Skeletal muscle tissue (tissue), 4 donors: ENCODE results near the gene GIMAP1. TPM values are rescaled to one million over a fixed set of nuclear protein-coding genes. Genes with fewer than 3 reads are reported as not detected.

Experiments used
- H3K27ac ChIP-seq: one replicate; pipeline ENCODE4 v1.7.0; 2013; ENCODE audit warnings: mild to moderate bottlenecking, low read depth, low read length, inconsistent platforms
- H3K27me3 ChIP-seq, 3 donors: one replicate each; pipeline ENCODE4 v1.7.0; 2013; ENCODE audit warnings: low read length in 3 of 3; ENCODE audit not compliant: control insufficient read depth in 3 of 3, insufficient read depth in 3 of 3
- H3K36me3 ChIP-seq, 3 donors: one replicate each; pipeline ENCODE4 v1.7.0; 2013; ENCODE audit warnings: low read length in 3 of 3; ENCODE audit not compliant: control insufficient read depth in 3 of 3, insufficient read depth in 3 of 3
- H3K4me1 ChIP-seq, 3 donors: one replicate each; pipeline ENCODE4 v1.7.0; 2013; ENCODE audit warnings: low read length in 3 of 3, mild to moderate bottlenecking in 3 of 3; ENCODE audit not compliant: control insufficient read depth in 3 of 3, insufficient read depth in 3 of 3
- H3K4me3 ChIP-seq, 3 donors: one replicate each; pipeline ENCODE4 v1.7.0; 2013; ENCODE audit warnings: low read length in 3 of 3
- H3K9ac ChIP-seq, 3 donors: one replicate each; pipeline ENCODE4 v1.7.0; 2013; ENCODE audit warnings: low read length in 3 of 3, mild to moderate bottlenecking in 3 of 3, moderate library complexity in 2 of 3, low read depth in 1 of 3
- H3K9me3 ChIP-seq, 3 donors: one replicate each; pipeline ENCODE4 v1.7.0; 2013; ENCODE audit warnings: low read length in 3 of 3; ENCODE audit not compliant: control insufficient read depth in 3 of 3
- total RNA-seq: library from RNA; depleted of rRNA; stranded (reverse); fragments of >200 nt; gene quantifications from one replicate; pipeline ENCODE4 v1.2.3, GENCODE V29; 2014
- donor health status: Osteomylitis.

Gene GIMAP1
- total RNA-seq, 1 donor from 2014 or later, result 1.0 TPM

- peaks cover 0 to 5% (median 2%) of the 10 kb centered on the region in 3 donors for H3K36me3 ChIP-seq
- no peak overlapping the region for H3K9ac ChIP-seq
- H3K4me3 ChIP-seq, result no peak overlapping the region
- no peaks in the 10 kb centered on the region for H3K9me3 ChIP-seq
- H3K27ac ChIP-seq, result no peak overlapping the region
- peaks cover 0 to 3% (median 0%) of the 10 kb centered on the region in 3 donors for H3K27me3 ChIP-seq
- peaks cover 8 to 18% (median 11%) of the 10 kb centered on the region in 3 donors for H3K4me1 ChIP-seq
Measured at GRCh38 chr7:150742286-150742968, 26.0 kb downstream of the GIMAP1 start.

GRCh38 chr7:150744041-150744656 is 27.7 kb downstream of the GIMAP1 start:
- peaks cover 0 to 8% (median 0%) of the 10 kb centered on the region in 3 donors for H3K27me3 ChIP-seq
- H3K9ac ChIP-seq, result no peak overlapping the region
- no peaks in the 10 kb centered on the region for H3K9me3 ChIP-seq
- H3K36me3 ChIP-seq, result peaks cover 0 to 5% (median 2%) of the 10 kb centered on the region in 3 donors
- H3K4me1 ChIP-seq, result peaks cover 8 to 18% (median 11%) of the 10 kb centered on the region in 3 donors
- H3K27ac ChIP-seq, result no peak overlapping the region
- no peak overlapping the region for H3K4me3 ChIP-seq

- peaks cover 0 to 8% (median 0%) of the 10 kb centered on the region in 3 donors for H3K27me3 ChIP-seq
- H3K4me3 ChIP-seq, result no peak overlapping the region
- peaks cover 0 to 5% (median 2%) of the 10 kb centered on the region in 3 donors for H3K36me3 ChIP-seq
- no peak overlapping the region for H3K27ac ChIP-seq
- no peak overlapping the region for H3K9ac ChIP-seq
- H3K9me3 ChIP-seq, result no peaks in the 10 kb centered on the region
- peaks cover 8 to 18% (median 11%) of the 10 kb centered on the region in 3 donors for H3K4me1 ChIP-seq
Measured at GRCh38 chr7:150745086-150745485, 28.7 kb downstream of the GIMAP1 start.

- H3K27ac ChIP-seq, result no peak overlapping the region
- peaks cover 0 to 4% (median 2%) of the 10 kb centered on the region in 3 donors for H3K36me3 ChIP-seq
- peaks cover 5 to 18% (median 11%) of the 10 kb centered on the region in 3 donors for H3K4me1 ChIP-seq
- no peak overlapping the region for H3K4me3 ChIP-seq
- H3K9ac ChIP-seq, result no peak overlapping the region
- H3K27me3 ChIP-seq, result peaks cover 0 to 8% (median 0%) of the 10 kb centered on the region in 3 donors
- no peaks in the 10 kb centered on the region for H3K9me3 ChIP-seq
Measured at GRCh38 chr7:150745876-150746275, 29.5 kb downstream of the GIMAP1 start.

GRCh38 chr7:150746921-150747320 is 30.5 kb downstream of the GIMAP1 start:
- peaks cover 0 to 8% (median 0%) of the 10 kb centered on the region in 3 donors for H3K27me3 ChIP-seq
- H3K27ac ChIP-seq, result no peak overlapping the region
- no peak overlapping the region for H3K4me3 ChIP-seq
- H3K9ac ChIP-seq, result no peak overlapping the region
- H3K4me1 ChIP-seq, result peaks cover 5 to 14% (median 11%) of the 10 kb centered on the region in 3 donors
- peaks cover 0 to 2% (median 2%) of the 10 kb centered on the region in 3 donors for H3K36me3 ChIP-seq
- no peaks in the 10 kb centered on the region for H3K9me3 ChIP-seq

GRCh38 chr7:150748376-150748775 is 32.0 kb downstream of the GIMAP1 start:
- Histone ChIP-seq H3K27me3 (peaks cover 0 to 8% (median 0%) of the 10 kb centered on the region in 3 donors), H3K36me3 (no peaks in the 10 kb centered on the region), H3K27ac (no peak overlapping the region), H3K4me3 (no peak overlapping the region), H3K4me1 (peaks cover 0 to 6% (median 5%) of the 10 kb centered on the region in 3 donors), H3K9ac (no peak overlapping the region), H3K9me3 (no peaks in the 10 kb centered on the region)

GRCh38 chr7:150751702-150752101 is 35.3 kb downstream of the GIMAP1 start:
- Histone ChIP-seq H3K27me3 (peaks cover 0 to 8% (median 0%) of the 10 kb centered on the region in 3 donors), H3K4me3 (no peak overlapping the region), H3K9me3 (no peaks in the 10 kb centered on the region), H3K36me3 (no peaks in the 10 kb centered on the region), H3K27ac (no peak overlapping the region), H3K4me1 (peaks cover 0 to 7% (median 5%) of the 10 kb centered on the region in 3 donors), H3K9ac (no peak overlapping the region)

GRCh38 chr7:150753239-150753638 is 36.8 kb downstream of the GIMAP1 start:
- Histone ChIP-seq H3K4me1 (peaks cover 0 to 7% (median 5%) of the 10 kb centered on the region in 3 donors), H3K9ac (no peak overlapping the region), H3K9me3 (no peaks in the 10 kb centered on the region), H3K27me3 (no peaks in the 10 kb centered on the region), H3K36me3 (no peaks in the 10 kb centered on the region), H3K4me3 (no peak overlapping the region), H3K27ac (no peak overlapping the region)

- H3K4me3 ChIP-seq, result no peak overlapping the region
- H3K36me3 ChIP-seq, result no peaks in the 10 kb centered on the region
- H3K9ac ChIP-seq, result no peak overlapping the region
- no peak overlapping the region for H3K27ac ChIP-seq
- no peaks in the 10 kb centered on the region for H3K9me3 ChIP-seq
- H3K27me3 ChIP-seq, result no peaks in the 10 kb centered on the region
- peaks cover 0 to 7% (median 5%) of the 10 kb centered on the region in 3 donors for H3K4me1 ChIP-seq
Measured at GRCh38 chr7:150753826-150754603, 37.6 kb downstream of the GIMAP1 start.
